ENCODE measurements around the gene PRPS1.

- TF ChIP-seq POLR2A (IDR thresholded peaks at IDR 0.05; ENCODE audit: low read depth, low read length) (no peak), PAX5 (IDR thresholded peaks at IDR 0.05; ENCODE audit: insufficient read depth, low read length, severe bottlenecking) (no peak), SPI1 (IDR thresholded peaks at IDR 0.05; ENCODE audit: low read depth, low read length) (no peak)
Measured at GRCh38 chrX:107648332-107648731, 20.0 kb downstream of the PRPS1 start.

All from GM12891 (cell line).